OCI-LY7 (cell line): ENCODE measurements around the gene EIF5AL1.

Experiments
- CTCF ChIP-seq: fragments of 200-600 bp; sonication (generic); conservative IDR thresholded peaks from 2 replicates; pipeline ENCODE4 v1.5.1; 2014; ENCODE audit warnings: mild to moderate bottlenecking, antibody characterized with exemption, low read length, moderate library complexity, mixed read lengths
- EZH2phosphoT487 ChIP-seq: fragments of 200-600 bp; sonication (generic); IDR thresholded peaks from 2 replicates; pipeline ENCODE4 v1.6.1; 2018; ENCODE audit warnings: low read depth, borderline replicate concordance, mild to moderate bottlenecking, mixed run types, antibody characterized with exemption, low read length, moderate library complexity, mixed read lengths

DNA sequence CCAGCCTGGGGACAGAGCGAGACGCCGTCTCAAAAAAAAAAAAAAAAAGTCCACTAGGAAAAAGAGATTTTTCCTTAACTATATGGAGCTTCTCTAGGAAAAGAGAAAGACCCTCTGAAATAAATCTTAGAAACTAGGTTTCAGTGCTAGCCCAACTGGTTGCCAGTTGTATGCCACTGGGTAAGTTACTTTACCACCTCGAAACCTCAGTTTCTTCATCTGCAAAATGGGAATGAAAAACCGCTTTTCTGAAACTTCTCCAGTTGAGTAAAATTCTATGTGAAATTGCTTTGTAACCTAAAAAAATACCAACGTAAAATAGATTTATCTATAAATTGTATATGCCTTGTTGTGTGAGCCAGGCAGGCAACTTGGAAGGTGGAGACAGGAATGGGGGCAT lies 16.5 kb upstream of the EIF5AL1 start:
- TF ChIP-seq CTCF (no peak), EZH2phosphoT487 (no peak)
